HEK293T (cell line): ENCODE results near the gene ATP8B1.

Experiments
- BHLHE40 ChIP-seq: fragments of 450-650 bp; IDR thresholded peaks from 2 replicates; pipeline ENCODE4 v1.6.1; 2016; ENCODE audit warnings: mild to moderate bottlenecking, moderate library complexity, borderline replicate concordance
- ELF4 ChIP-seq: fragments of 450-650 bp; IDR thresholded peaks from 2 replicates; pipeline ENCODE4 v1.6.1; 2017; ENCODE audit warnings: antibody characterized with exemption
- FOXA1 ChIP-seq: fragments of 450-650 bp; IDR thresholded peaks from 2 replicates; pipeline ENCODE4 v1.6.1; 2016; ENCODE audit warnings: mild to moderate bottlenecking
- FOXM1 ChIP-seq: fragments of 450-650 bp; IDR thresholded peaks from 2 replicates; pipeline ENCODE4 v1.6.1; 2017; ENCODE audit warnings: mild to moderate bottlenecking, borderline replicate concordance
- SUZ12 ChIP-seq: fragments of 450-650 bp; IDR thresholded peaks from 2 replicates; pipeline ENCODE4 v1.6.1; 2016; ENCODE audit warnings: mild to moderate bottlenecking
- ZNF384 ChIP-seq: fragments of 450-650 bp; IDR thresholded peaks from 2 replicates; pipeline ENCODE4 v1.6.1; 2016

DNA sequence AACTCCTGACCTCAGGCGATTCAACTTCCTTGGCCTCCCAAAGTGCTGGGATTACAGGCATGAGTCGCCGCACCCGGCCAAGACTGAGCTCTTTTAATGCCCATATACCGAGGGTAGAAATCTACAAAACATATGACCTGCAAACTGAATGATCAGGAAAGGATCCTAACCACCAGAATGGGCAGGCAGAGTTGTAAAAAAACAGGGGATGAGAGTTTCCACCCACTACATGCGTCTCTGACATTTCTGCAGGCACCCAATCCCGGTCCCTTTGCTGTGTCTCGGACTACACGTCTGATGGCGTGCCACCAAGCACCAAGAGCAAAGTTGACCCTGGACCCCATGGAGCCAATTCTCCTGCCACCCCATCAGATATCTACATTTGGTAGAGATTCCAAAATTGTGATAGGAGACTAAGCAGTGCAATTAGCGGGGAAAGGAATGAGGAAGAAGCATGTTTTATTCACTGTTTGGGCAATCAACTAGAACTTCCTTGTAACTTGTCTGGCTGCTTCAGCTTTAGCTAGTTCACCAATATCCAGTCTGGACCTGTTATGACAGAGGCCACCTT, 74.1 kb downstream of the ATP8B1 start:
- no peak for TF ChIP-seq FOXM1
- no peak for TF ChIP-seq ELF4
- no peak for TF ChIP-seq FOXA1
- no peak for TF ChIP-seq ZNF384
- TF ChIP-seq SUZ12, result no peak
- TF ChIP-seq BHLHE40, result no peak
